Measurements from ENCODE around the gene SALL2.

SALL2 gene

DNA sequence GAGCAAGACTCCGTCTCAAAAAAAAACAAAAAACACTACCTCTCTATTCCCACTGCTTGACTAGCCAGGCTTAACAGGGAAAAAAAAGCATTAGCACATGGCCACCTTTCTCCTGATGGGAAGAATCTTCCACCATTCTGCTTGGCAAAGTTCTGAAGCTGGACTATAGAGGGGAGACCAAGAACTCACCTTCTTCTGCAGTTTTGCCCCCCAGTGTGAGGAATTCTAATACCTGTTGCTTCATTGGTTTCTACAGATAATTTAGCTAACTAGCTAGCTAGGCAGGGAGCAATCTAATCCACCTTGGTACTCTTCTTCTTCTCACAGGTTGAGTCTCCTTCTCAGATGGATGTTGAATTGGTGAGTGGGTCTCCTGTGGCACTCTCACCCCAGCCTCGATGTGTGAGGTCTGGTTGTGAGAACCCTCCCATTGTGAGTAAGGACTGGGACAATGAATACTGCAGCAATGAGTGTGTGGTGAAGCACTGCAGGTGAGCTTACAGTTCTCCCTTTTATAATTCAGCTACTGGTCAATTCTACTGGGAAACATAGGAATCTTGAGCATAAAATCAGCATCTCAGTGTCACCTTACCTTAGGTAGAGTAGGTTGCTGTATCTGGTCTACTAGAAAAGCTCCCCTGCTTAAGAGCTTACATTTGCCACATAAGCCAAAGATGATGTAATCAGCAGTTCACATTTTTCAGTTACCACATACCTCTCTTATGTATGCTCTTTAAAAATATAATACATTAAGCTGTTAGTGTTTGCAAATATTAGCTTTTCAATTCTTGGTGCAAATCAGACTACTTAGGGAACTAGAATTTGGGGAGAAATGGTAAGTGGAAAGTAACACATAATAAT, 31.0 kb downstream of the SALL2 start (continued):
- TF ChIP-seq, protein P1, sequence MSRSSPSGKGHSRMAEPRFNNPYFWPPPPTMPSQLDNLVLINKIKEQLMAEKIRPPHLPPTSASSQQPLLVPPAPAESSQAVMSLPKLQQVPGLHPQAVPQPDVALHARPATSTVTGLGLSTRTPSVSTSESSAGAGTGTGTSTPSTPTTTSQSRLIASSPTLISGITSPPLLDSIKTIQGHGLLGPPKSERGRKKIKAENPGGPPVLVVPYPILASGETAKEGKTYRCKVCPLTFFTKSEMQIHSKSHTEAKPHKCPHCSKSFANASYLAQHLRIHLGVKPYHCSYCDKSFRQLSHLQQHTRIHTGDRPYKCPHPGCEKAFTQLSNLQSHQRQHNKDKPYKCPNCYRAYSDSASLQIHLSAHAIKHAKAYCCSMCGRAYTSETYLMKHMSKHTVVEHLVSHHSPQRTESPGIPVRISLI (tag by site-specific recombination; IDR thresholded peaks at IDR 0.05) = 0 out of 2 replicates have a peak, but pooled peaks have one; percentile 6
- TF ChIP-seq SETDB1 (IDR thresholded peaks at IDR 0.05; ENCODE audit: insufficient read length, low read length) (no peak), RBAK (tag by site-specific recombination; IDR thresholded peaks at IDR 0.05) (no peak)

DNA sequence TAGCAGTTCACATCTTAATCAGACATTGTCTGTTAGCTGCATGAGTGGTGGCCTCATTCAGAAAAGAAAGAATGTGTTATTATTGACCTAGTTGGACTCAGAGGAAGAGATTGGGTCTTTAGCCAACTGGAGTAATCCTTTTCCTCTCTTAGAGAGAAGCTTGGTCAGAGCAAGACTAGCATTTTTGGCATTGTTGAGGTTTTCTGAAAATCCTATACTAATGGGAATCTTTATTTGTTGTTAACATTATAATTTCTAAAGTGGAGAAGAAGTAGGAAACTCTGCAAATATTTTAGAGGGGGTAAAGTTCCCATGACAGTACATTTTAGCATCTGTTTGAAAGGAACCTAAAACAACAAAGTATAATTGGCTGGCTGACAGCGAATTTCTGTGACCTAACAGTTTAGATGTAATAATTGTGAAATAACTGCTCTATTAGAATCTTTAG, 39.5 kb downstream of the SALL2 start:
- peaks cover 39 to 54% of the 10 kb centered on the region in 2 experiments for H3K36me3 ChIP-seq (ENCODE audit: control insufficient read depth in 2 of 2, insufficient read depth in 1 of 2, low read length in 2 of 2)
- H3K4me3 ChIP-seq (ENCODE audit: low read depth, low read length) = no peak overlapping the region
- no peak overlapping the region for H3K27ac ChIP-seq (ENCODE audit: extremely low read depth, low read depth, low read length)
- no peak for TF ChIP-seq MYNN (tag by site-specific recombination; IDR thresholded peaks at IDR 0.05; ENCODE audit: borderline replicate concordance)
- TF ChIP-seq ZNF510 (tag by site-specific recombination; IDR thresholded peaks at IDR 0.05; ENCODE audit: insufficient replicate concordance) = no peak
- TF ChIP-seq TRIM28 (IDR thresholded peaks at IDR 0.05; ENCODE audit: borderline replicate concordance, low read length) = no peak
- no peak for TF ChIP-seq ZBTB20 (tag by site-specific recombination; IDR thresholded peaks at IDR 0.05)
- no peak for TF ChIP-seq ZSCAN23 (tag by site-specific recombination; IDR thresholded peaks at IDR 0.05)
- TF ChIP-seq, protein P2, sequence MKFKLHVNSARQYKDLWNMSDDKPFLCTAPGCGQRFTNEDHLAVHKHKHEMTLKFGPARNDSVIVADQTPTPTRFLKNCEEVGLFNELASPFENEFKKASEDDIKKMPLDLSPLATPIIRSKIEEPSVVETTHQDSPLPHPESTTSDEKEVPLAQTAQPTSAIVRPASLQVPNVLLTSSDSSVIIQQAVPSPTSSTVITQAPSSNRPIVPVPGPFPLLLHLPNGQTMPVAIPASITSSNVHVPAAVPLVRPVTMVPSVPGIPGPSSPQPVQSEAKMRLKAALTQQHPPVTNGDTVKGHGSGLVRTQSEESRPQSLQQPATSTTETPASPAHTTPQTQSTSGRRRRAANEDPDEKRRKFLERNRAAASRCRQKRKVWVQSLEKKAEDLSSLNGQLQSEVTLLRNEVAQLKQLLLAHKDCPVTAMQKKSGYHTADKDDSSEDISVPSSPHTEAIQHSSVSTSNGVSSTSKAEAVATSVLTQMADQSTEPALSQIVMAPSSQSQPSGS (tag by site-specific recombination; IDR thresholded peaks at IDR 0.05; ENCODE audit: low read depth) = no peak
- TF ChIP-seq SCRT1 (tag by site-specific recombination; IDR thresholded peaks at IDR 0.05; ENCODE audit: borderline replicate concordance) = no peak
- no peak for TF ChIP-seq ZNF211 (tag by site-specific recombination; IDR thresholded peaks at IDR 0.05; ENCODE audit: low read depth)
- H3K9me3 ChIP-seq (ENCODE audit: control insufficient read depth, insufficient read depth, low read depth, low read length) = no peaks in the 10 kb centered on the region
- no peaks in the 10 kb centered on the region for H3K4me1 ChIP-seq (ENCODE audit: control insufficient read depth, insufficient read depth, low read length)
- ChIA-PET CTCF (interaction anchor here (1.5 to 2.3 kb wide), 2 partner anchors 10 to 12 kb away, joined by 3 to 15 read pairs; no protein-coding TSS in a partner anchor), POLR2A (no interaction called here)

DNA sequence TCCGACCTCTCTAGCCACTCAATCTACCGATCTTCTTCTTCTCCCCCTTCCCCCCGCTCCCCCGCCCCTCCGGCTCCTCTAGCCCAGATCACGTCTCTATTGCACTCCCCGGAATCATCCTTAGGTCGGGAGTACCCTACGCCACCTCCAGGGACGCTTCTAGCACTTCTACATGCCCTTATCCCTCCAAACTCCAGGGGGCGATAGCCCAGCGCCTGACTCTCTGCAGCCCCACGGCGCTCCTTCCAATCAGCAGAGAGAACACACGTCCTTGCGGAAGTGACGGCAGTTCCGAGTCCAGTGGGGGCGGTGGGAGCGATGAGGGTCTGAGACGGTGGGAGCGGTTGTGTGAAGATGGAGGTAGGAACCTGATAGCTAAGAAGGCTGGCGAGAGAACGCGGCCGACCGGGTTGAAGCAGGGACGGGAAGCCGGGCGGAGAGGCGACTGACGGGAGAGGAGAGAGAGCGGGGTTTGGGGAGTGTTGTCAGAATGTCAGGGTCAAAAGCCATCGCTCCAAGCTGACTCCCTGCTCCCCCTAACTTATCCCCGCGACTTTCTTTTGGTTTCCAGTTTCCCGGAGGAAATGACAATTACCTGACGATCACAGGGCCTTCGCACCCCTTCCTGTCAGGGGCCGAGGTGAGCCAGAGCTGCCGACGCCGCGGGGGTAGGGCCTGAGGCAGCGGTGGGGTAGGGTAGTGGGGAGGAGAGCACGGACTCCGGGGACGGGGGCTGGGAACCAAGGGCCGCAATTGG, 49.0 kb downstream of the SALL2 start, which contains the start of the genes RAB2B and TOX4:
RAB2B (minus strand) TSS at position 35 of the 757 bp plus-strand sequence. CDS start 87 bp downstream, outside the sequence.
TOX4 (plus strand) TSS at position 271 of the 757 bp plus-strand sequence; CDS start at position 355, 84 bp downstream.
- no peaks in the 10 kb centered on the region for H3K9me3 ChIP-seq (ENCODE audit: control insufficient read depth, insufficient read depth, low read depth, low read length)
- CTCF ChIA-PET = interaction anchor here (0.7 to 2.9 kb wide), 18 partner anchors 9 to 227 kb away, joined by 3 to 12 read pairs (median 4); no protein-coding TSS in a partner anchor
- H3K36me3 ChIP-seq (ENCODE audit: control insufficient read depth in 2 of 2, insufficient read depth in 1 of 2, low read length in 2 of 2) = peaks cover 24 to 43% of the 10 kb centered on the region in 2 experiments
- H3K4me1 ChIP-seq (ENCODE audit: control insufficient read depth, insufficient read depth, low read length) = no peaks in the 10 kb centered on the region
- peak within 1 kb of the TSS; percentile 97 for H3K4me3 ChIP-seq (ENCODE audit: low read depth, low read length)
- POLR2A ChIA-PET = interaction anchor here (0.9 to 3.0 kb wide), 7 partner anchors 11 to 49 kb away, joined by 3 to 20 read pairs (median 4); partner anchors contain the start of genes CHD8, METTL3 and SALL2
- peak within 1 kb of the TSS; percentile 43 for H3K27ac ChIP-seq (ENCODE audit: extremely low read depth, low read depth, low read length)
- TF ChIP-seq, protein P3, sequence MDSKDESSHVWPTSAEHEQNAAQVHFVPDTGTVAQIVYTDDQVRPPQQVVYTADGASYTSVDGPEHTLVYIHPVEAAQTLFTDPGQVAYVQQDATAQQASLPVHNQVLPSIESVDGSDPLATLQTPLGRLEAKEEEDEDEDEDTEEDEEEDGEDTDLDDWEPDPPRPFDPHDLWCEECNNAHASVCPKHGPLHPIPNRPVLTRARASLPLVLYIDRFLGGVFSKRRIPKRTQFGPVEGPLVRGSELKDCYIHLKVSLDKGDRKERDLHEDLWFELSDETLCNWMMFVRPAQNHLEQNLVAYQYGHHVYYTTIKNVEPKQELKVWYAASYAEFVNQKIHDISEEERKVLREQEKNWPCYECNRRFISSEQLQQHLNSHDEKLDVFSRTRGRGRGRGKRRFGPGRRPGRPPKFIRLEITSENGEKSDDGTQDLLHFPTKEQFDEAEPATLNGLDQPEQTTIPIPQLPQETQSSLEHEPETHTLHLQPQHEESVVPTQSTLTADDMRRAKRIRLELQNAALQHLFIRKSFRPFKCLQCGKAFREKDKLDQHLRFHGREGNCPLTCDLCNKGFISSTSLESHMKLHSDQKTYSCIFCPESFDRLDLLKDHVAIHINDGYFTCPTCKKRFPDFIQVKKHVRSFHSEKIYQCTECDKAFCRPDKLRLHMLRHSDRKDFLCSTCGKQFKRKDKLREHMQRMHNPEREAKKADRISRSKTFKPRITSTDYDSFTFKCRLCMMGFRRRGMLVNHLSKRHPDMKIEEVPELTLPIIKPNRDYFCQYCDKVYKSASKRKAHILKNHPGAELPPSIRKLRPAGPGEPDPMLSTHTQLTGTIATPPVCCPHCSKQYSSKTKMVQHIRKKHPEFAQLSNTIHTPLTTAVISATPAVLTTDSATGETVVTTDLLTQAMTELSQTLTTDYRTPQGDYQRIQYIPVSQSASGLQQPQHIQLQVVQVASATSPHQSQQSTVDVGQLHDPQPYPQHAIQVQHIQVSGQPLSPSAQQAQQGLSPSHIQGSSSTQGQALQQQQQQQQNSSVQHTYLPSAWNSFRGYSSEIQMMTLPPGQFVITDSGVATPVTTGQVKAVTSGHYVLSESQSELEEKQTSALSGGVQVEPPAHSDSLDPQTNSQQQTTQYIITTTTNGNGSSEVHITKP (tag by site-specific recombination; IDR thresholded peaks at IDR 0.05) = no peak
- TF ChIP-seq EGR2 (tag by site-specific recombination; IDR thresholded peaks at IDR 0.05; ENCODE audit: low read depth) (peak; percentile 65; the same call in 1 of the 2 replicates), ZNF248 (tag by site-specific recombination; IDR thresholded peaks at IDR 0.05) (no peak), GFI1B (tag by site-specific recombination; IDR thresholded peaks at IDR 0.05) (no peak), ZNF629 (tag by site-specific recombination; IDR thresholded peaks at IDR 0.05) (peak; percentile 89), ZNF514 (tag by site-specific recombination; IDR thresholded peaks at IDR 0.05) (no peak), ZNF184 (tag by site-specific recombination; IDR thresholded peaks at IDR 0.05) (no peak), ZNF223 (tag by site-specific recombination; IDR thresholded peaks at IDR 0.05) (no peak), ZNF2 (tag by site-specific recombination; IDR thresholded peaks at IDR 0.05) (peak; percentile 72; the same call in 1 of the 2 replicates), KLF7 (tag by site-specific recombination; IDR thresholded peaks at IDR 0.05; ENCODE audit: borderline replicate concordance) (no peak), ZFP69B (tag by site-specific recombination; IDR thresholded peaks at IDR 0.05) (peak; percentile 54; the same call in 1 of the 2 replicates)
- TF ChIP-seq, protein P4, sequence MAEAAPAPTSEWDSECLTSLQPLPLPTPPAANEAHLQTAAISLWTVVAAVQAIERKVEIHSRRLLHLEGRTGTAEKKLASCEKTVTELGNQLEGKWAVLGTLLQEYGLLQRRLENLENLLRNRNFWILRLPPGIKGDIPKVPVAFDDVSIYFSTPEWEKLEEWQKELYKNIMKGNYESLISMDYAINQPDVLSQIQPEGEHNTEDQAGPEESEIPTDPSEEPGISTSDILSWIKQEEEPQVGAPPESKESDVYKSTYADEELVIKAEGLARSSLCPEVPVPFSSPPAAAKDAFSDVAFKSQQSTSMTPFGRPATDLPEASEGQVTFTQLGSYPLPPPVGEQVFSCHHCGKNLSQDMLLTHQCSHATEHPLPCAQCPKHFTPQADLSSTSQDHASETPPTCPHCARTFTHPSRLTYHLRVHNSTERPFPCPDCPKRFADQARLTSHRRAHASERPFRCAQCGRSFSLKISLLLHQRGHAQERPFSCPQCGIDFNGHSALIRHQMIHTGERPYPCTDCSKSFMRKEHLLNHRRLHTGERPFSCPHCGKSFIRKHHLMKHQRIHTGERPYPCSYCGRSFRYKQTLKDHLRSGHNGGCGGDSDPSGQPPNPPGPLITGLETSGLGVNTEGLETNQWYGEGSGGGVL (tag by site-specific recombination; IDR thresholded peaks at IDR 0.05) = peak; percentile 67; the same call in 1 of the 2 replicates
